ENCODE measurements around the gene HMGCL. TPM values are rescaled to one million over a fixed set of nuclear protein-coding genes. Genes with fewer than 3 reads are reported as not detected.
"Not testable (repeated sequence)": the region's sequence is repeated elsewhere in the genome, so short reads cannot be mapped to it uniquely, and the experiment has no call there.

Gene HMGCL
- total RNA-seq, 2 donors from 2014 or later = 23.1 to 27.4 TPM

- DNase-seq (ENCODE audit: low spot score) = no peak
- intact Hi-C loops (cut with DNase I) = no loop called here
Observed at GRCh38 chr1:23836037-23836436, 10.8 kb upstream of the HMGCL start.

DNA sequence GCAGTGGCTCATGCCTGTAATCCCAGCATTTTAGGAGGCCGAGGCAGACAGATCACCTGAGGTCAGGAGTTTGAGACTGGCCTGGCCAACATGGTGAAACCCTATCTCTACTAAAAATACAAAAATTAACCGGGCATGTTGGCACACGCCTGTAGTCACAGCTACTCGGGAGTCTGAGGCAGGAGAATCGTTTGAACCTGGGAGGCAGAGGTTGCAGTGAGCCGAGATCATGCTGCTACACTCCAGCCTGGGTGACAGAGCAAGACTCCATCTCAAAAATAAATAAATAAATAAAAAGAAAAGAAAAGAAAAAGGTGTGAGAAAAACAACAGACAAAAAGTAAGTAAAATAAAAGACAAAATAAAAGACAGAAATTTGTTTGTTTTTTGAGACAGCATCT is 8.9 kb upstream of the HMGCL start:
- intact Hi-C loops (cut with DNase I); DNase-seq (ENCODE audit: low spot score): not testable (repeated sequence)

DNA sequence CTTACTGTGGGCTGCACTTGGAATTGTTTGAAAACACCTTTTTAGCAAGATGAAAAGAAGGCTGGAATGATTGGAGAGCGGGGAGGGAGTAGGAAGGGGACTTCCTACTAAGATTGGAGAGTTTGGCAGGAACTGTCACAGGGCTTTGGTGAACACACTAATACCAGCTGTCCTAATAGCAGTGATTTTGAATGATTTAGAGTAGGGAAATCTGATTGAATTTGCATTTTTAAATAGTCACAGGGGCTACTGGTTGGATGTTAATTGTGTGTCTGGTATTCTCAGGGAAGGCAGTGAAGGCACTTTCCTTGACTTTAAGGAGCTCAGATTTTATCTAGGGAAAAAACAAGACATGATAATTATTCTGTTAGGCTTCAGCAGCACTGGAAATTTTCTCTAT is 2.5 kb upstream of the HMGCL start:
- no peak for DNase-seq (ENCODE audit: low spot score)

DNA sequence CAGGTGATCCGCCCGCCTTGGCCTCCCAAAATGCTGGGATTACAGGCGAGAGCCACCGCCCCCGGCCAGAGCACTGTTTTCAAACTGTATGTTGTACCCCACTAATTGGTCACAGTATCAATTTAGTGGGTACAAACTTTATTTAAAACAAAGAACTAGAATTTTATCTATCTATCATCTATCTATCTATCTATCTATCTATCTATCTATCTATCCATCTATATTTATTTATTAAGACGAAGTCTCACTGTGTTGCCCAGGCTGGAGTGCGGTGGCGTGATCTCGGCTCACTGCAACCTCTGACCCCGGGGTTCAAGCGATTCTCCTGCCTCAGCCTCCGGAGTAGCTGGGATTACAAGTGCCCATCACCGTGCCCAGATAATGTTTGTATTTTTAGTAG is 1.4 kb upstream of the HMGCL start:
- intact Hi-C loops (cut with DNase I); DNase-seq (ENCODE audit: low spot score): not testable (repeated sequence)

More for the DNA sequence above, 2.5 kb upstream of the HMGCL start:
- intact Hi-C loops (cut with DNase I) = no loop called here

GRCh38 chr1:23825762-23826522 is 713 bp upstream of the HMGCL start:
- no peak for DNase-seq (ENCODE audit: low spot score)
- intact Hi-C loops (cut with DNase I) = no loop called here

GRCh38 chr1:23824711-23825075 is 536 bp downstream of the HMGCL start:
- intact Hi-C loops (cut with DNase I) = no loop called here
- no peak for DNase-seq (ENCODE audit: low spot score)

- intact Hi-C loops (cut with DNase I) = no loop called here
- no peak for DNase-seq (ENCODE audit: low spot score)
Observed at GRCh38 chr1:23823767-23824166, 1.5 kb downstream of the HMGCL start.

- DNase-seq (ENCODE audit: low spot score) = no peak
- intact Hi-C loops (cut with DNase I) = no loop called here
Observed at GRCh38 chr1:23817633-23818032, 7.6 kb downstream of the HMGCL start.

DNA sequence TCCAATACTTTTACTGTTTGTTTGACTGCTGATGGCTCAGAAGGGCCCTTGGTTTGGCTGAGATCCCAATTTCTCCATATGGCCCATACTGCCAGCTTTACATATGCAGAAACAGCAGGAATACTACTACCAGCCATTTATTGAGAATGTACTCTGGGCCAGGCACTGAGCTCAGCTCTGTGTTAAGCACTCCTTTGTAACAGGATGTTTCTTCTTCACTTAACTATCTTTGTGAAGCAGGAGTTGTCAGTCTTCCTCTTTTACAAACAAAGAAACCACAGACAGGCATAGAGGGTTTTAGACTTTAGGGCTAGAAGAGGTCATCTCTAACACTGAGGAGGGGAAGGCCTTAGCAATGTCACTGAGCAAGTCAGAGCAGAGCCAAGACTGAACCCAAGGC is 8.3 kb downstream of the HMGCL start:
- no peak for DNase-seq (ENCODE audit: low spot score)
- intact Hi-C loops (cut with DNase I) = no loop called here

- DNase-seq (ENCODE audit: low spot score) = no peak
- intact Hi-C loops (cut with DNase I) = no loop called here
Observed at GRCh38 chr1:23816361-23816760, 8.9 kb downstream of the HMGCL start.

DNA sequence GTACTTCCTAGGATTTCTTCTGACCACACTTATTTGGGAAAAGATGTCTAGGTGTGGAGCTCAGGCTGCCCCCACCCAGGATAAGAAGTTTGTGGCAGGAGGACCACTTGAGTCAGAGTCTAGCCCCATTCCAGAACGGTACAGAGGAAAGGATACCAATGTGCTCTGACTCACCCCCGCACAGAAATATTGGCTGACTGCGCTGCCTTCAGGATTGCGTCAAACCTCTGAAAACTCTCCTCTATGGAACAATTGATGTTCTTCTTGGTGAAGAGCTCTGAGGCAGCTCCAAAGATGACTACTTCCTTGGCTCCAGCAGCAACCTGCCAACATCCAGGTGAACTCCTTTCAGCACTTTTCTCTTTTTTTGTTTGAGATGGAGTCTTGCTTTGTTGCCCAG is 11.2 kb downstream of the HMGCL start:
- intact Hi-C loops (cut with DNase I) = no loop called here
- peak; percentile 2 for DNase-seq (ENCODE audit: low spot score)

DNA sequence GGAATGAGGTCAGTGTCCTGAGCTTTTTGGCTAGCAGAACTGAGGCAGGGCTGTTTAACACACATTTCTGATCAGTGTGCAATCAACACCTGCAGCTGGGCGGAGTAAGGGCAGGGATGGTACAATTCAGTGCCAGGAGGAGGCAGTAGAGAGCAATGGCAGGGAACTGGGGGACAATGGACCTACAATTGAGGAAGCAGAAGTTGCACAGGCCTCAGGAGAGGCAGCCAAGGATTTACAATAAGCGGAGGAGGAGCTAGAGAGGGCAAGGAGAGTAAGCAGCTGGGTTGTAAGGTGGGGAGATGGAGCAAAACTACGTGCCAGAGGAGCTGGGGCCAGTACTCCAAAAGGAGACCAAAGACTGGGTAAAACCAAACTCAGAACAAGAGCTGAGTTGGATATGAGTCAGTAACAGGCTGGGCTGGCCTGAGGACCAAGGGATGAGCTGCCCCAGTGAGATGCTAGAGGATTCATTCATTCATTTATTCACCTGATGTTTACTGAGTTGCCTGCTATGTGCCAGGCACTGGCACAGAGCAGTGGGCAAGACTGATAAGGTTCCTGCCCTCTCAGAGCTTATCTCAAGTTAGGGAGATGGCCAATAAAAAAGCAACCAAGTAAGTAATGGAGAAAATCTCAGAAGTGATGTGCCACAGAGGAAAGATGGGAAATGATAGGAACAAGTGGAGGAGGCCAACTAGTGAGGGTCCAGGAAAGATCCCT is 14.2 kb downstream of the HMGCL start:
- DNase-seq (ENCODE audit: low spot score) = peak; percentile 80
- intact Hi-C loops (cut with DNase I) = no loop called here

DNA sequence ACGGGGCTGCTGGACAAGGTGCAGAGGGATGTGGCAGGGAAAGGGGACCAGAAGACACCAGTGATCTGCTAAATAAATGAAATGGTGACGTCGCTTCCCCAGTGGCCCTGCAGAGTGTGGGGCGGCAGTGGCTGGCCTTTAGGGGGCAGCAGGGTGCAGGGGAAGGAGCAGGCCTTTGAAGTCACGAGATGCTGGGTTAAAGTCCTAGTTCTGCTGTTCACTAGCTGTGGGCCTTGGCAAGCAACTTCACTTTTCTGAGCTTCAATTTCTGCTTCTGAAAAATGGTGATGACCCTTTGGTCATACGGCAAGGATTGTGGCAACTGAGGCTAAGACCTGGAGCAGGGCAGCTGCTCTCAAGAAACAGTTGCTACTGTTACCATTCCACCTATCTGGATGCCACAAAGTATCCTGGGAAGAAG is 15.5 kb downstream of the HMGCL start:
- intact Hi-C loops (cut with DNase I) = no loop called here
- DNase-seq (ENCODE audit: low spot score) = peak; percentile 92

DNA sequence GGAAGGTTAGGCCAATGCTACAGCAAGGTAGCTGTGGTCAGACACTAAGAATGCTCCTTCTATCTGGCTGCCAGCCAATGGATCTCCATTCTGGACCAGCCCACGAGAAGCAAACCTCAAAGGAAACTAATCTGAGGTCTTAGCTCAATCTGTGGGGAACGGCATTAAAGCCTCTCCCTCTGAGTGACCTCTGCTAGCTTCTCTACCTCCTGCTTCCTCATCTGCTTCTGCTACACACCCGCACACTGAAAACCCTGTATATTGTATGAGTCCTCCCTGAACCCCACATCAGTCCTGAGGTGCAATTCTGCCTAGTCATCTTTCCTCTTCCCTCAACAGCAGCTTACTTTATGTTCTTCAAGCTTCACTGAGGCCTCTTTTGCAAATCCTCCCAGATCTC is 17.8 kb downstream of the HMGCL start:
- no peak for DNase-seq (ENCODE audit: low spot score)
- intact Hi-C loops (cut with DNase I) = no loop called here

GRCh38 chr1:23806280-23806679 is 18.9 kb downstream of the HMGCL start:
- intact Hi-C loops (cut with DNase I) = no loop called here
- no peak for DNase-seq (ENCODE audit: low spot score)

GRCh38 chr1:23805025-23805424 is 20.2 kb downstream of the HMGCL start:
- DNase-seq (ENCODE audit: low spot score) = peak; percentile 38
- intact Hi-C loops (cut with DNase I) = no loop called here

DNA sequence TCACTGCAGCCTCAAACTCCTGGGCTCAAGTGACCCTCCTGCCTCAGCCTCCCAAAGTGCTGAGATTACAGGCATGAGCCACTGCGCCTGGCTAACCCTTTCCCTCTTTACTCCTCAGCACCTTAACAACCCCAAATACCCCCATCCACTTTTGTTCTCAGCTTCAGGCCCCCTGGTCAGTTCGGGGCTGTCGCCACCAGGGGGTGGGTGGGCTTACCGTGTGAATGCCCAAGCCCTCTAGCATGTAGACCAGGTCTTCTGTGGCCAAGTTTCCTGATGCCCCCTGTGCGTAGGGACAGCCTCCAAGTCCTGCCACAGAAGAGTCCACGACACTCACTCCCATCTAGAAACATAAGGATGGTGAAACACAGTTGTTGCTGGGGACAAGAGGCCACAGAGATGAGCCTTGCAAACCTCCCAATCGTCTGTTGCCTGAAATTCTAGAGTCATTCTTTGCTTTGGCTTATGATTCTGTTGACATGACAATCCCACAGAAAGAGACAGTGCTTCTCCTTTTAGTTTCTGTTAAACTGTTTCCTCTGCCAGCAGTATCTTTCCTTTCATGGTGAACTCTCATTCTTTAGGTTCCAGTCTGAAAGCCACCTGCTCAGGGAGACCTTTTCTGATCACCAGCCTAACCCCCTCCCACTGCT is 20.9 kb downstream of the HMGCL start:
- intact Hi-C loops (cut with DNase I) = no loop called here
- DNase-seq (ENCODE audit: low spot score) = no peak

DNA sequence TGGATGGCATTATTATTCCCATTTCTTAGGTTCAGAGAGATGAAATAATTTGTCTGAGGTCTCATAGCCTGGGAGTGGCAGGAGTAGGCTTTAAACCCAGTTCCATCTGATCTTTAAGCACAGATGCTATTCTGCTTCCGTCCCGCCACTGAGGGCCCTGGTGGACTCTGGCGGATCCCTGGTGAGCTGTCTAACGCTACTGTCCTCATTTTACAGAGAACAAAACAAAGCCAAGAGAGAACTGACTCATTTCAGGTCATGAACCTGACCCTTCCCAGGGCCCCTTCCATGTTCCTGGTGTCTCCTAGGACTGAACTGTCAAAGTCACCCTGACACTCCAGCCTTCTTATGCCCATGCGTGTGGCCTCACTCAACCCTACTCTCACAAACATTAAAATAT is 21.6 kb downstream of the HMGCL start:
- intact Hi-C loops (cut with DNase I) = no loop called here
- DNase-seq (ENCODE audit: low spot score) = no peak

GRCh38 chr1:23802809-23803342 is 22.4 kb downstream of the HMGCL start:
- intact Hi-C loops (cut with DNase I) = not testable (repeated sequence)

GRCh38 chr1:23801876-23802275 is 23.4 kb downstream of the HMGCL start:
- intact Hi-C loops (cut with DNase I) = no loop called here
- no peak for DNase-seq (ENCODE audit: low spot score)

More at GRCh38 chr1:23802809-23803342, 22.4 kb downstream of the HMGCL start:
- DNase-seq (ENCODE audit: low spot score) = not testable (repeated sequence)

All from posterior vena cava (tissue), 2 donors.